BLaER1 treated with 17β-estradiol and CSF1 and Interleukin-3, amounts not matched to agents 10 nM and 100 nM (cell line): Measurements from ENCODE around the gene OSBPL10.
A peak's percentile ranks its signal among the peaks of the same experiment; 100 is the strongest.

Source experiments
- H3K27ac ChIP-seq, 11 experiments: shearing (Covaris generic); formaldehyde crosslinking; 2 replicates each; pipeline ENCODE4 v1.8.1; 2022
- H3K27me3 ChIP-seq, 11 experiments: shearing (Covaris generic); formaldehyde crosslinking; 2 replicates each; pipeline ENCODE4 v1.8.1; 2022
- H3K36me3 ChIP-seq, 11 experiments: shearing (Covaris generic); formaldehyde crosslinking; 2 replicates each; pipeline ENCODE4 v1.8.1; 2022
- H3K4me1 ChIP-seq, 10 experiments: shearing (Covaris generic); formaldehyde crosslinking; 2 replicates each; pipeline ENCODE4 v1.8.1; 2022
- H3K4me2 ChIP-seq, 11 experiments: shearing (Covaris generic); formaldehyde crosslinking; 2 replicates each; pipeline ENCODE4 v1.8.1; 2022
- H3K4me3 ChIP-seq, 10 experiments: shearing (Covaris generic); formaldehyde crosslinking; 2 replicates each; pipeline ENCODE4 v1.8.1; 2022
- H3K9ac ChIP-seq, 11 experiments: shearing (Covaris generic); formaldehyde crosslinking; 2 replicates each; pipeline ENCODE4 v1.8.1; 2022
- H3K9me3 ChIP-seq, 11 experiments: shearing (Covaris generic); formaldehyde crosslinking; replicated peaks in 1 of 11; 2 replicates each; pipeline ENCODE4 v1.8.1; 2022
- H4K20me1 ChIP-seq, 11 experiments: shearing (Covaris generic); formaldehyde crosslinking; 2 replicates each; pipeline ENCODE4 v1.8.1; 2022
- Cebpa-rat ChIP-seq, 11 experiments: shearing (Covaris generic); IDR thresholded peaks; 2 replicates each; pipeline ENCODE4 v1.8.1; 2022

OSBPL10 gene

DNA sequence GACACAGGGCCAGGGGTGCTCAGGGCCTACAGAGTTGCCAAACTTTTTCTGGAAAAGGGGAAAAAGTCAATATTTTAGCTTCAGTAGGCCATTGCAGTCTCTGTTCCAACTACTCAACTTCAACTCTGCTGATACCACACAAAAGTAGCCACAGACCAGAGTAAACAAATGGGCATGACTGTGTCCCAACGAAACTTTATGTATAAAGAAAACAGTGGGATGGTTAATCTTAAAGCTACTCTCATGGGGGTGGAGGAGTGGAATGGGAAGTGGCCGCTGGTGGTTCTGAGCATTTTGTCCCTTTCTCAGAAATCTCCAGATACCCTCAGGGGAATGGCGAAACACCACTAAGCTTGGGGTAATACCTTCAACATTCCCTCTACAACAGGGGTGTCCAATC lies 69.9 kb downstream of the OSBPL10 start:
- H3K9me3 ChIP-seq: no peaks in the 10 kb centered on the region

DNA sequence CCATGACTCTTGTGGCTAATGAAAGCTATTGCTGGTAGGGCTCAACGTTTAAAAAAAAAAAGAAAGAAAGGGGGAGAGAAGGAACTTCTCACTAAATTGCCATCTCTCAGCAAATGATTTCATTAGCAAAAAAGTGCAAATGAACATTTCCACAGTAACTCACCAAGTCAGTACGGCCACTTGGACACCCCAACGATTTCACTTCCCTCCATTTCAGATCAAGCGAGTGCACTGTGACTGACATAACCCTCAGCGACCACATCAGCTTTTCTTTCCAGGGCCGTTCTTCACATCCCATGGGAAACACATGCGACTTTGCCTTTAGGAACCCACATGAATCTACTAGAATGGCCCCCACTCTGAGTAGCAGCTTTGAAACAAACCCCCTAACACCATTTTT lies 71.6 kb downstream of the OSBPL10 start:
- Histone ChIP-seq H3K4me2 (peak overlapping the region in 3 of 11 experiments; percentile 2 to 11 (median 3); a peak in 2 of 22 replicates), H3K36me3 (no peaks in the 10 kb centered on the region), H3K27me3 (no peaks in the 10 kb centered on the region), H3K27ac (no peak overlapping the region), H3K4me3 (no peak overlapping the region), H4K20me1 (no peaks in the 10 kb centered on the region), H3K4me1 (peaks cover 1 to 15% (median 9%) of the 10 kb centered on the region in 10 experiments; a peak in 16 of 20 replicates), H3K9ac (no peak overlapping the region), H3K9me3 (no peaks in the 10 kb centered on the region)
- no peak for TF ChIP-seq Cebpa-rat (IDR thresholded peaks at IDR 0.05)

More for the DNA sequence above, 69.9 kb downstream of the OSBPL10 start:
- no peak overlapping the region for H3K27ac ChIP-seq
- no peak overlapping the region for H3K4me3 ChIP-seq
- no peak for TF ChIP-seq Cebpa-rat (IDR thresholded peaks at IDR 0.05)
- no peaks in the 10 kb centered on the region for H3K27me3 ChIP-seq
- H3K4me1 ChIP-seq: peaks cover 0 to 6% (median 0%) of the 10 kb centered on the region in 10 experiments; a peak in 4 of 20 replicates
- H3K9ac ChIP-seq: no peak overlapping the region
- no peak overlapping the region for H3K4me2 ChIP-seq
- no peaks in the 10 kb centered on the region for H4K20me1 ChIP-seq
- no peaks in the 10 kb centered on the region for H3K36me3 ChIP-seq

DNA sequence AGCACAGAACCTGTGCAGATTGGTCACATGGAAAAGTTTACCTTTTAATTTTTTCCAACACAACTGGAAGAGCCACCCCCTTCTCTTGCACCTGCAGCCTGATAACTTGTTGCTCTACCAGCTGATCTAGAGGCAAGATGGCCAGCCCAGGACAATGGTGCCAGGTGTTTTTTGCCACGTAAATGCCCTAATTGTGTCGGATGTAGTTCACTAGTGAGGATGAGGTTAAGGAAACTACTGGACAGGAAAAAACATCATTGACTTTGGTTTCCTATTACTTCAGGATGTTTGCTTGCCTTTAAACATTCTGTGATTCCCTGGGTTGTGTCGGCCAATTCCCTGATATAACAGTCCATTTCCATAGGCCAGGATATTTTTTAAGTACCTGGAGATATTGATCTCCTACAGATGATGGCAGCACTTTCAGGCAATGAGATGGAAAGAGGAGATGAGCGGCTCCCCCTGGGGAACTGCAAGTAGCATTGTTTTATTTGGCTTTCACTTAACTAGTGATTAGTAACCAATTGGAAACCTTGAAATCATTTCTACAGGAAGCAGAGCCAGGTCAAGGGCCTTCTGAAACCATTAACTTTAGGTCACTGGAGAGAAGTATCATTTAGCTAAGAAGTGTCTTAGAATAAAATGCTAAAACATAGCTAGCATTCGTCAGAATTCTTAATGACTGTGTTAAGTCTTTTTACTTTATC lies 72.5 kb downstream of the OSBPL10 start:
- peak overlapping the region in 2 of 11 experiments; percentile 10 to 23; a peak in 1 of 22 replicates for H3K4me2 ChIP-seq
- peaks cover 8 to 24% (median 18%) of the 10 kb centered on the region in 10 experiments; a peak in 18 of 20 replicates for H3K4me1 ChIP-seq
- H4K20me1 ChIP-seq: no peaks in the 10 kb centered on the region
- no peaks in the 10 kb centered on the region for H3K36me3 ChIP-seq
- H3K9ac ChIP-seq: no peak overlapping the region
- no peak overlapping the region for H3K27ac ChIP-seq
- TF ChIP-seq Cebpa-rat (IDR thresholded peaks at IDR 0.05): no peak
- no peaks in the 10 kb centered on the region for H3K9me3 ChIP-seq
- H3K27me3 ChIP-seq: no peaks in the 10 kb centered on the region
- H3K4me3 ChIP-seq: no peak overlapping the region

DNA sequence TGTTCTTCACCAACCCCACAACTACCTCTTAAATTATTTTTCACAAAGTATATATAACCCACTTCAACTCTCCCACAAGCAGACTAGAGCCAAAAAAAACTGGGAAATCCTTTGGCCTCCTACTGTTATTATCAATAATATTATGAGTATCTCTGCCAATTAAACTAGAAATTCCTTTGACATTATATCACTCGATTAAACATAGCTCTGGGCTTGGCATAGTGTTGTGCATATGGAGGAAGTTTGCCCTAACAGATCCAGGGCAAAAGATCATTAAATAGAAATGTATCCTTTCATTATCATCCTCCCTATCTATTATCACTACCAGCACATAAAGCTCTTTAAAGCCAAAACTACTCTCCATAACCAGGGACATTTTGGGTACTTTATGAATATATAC lies 74.9 kb downstream of the OSBPL10 start:
- Histone ChIP-seq H3K9me3 (no peaks in the 10 kb centered on the region), H3K4me3 (no peak overlapping the region), H4K20me1 (no peaks in the 10 kb centered on the region), H3K27me3 (no peaks in the 10 kb centered on the region), H3K27ac (no peak overlapping the region), H3K36me3 (no peaks in the 10 kb centered on the region), H3K4me1 (peaks cover 8 to 27% (median 18%) of the 10 kb centered on the region in 10 experiments; a peak in 18 of 20 replicates), H3K4me2 (no peak overlapping the region), H3K9ac (no peak overlapping the region)
- TF ChIP-seq Cebpa-rat (IDR thresholded peaks at IDR 0.05): no peak

DNA sequence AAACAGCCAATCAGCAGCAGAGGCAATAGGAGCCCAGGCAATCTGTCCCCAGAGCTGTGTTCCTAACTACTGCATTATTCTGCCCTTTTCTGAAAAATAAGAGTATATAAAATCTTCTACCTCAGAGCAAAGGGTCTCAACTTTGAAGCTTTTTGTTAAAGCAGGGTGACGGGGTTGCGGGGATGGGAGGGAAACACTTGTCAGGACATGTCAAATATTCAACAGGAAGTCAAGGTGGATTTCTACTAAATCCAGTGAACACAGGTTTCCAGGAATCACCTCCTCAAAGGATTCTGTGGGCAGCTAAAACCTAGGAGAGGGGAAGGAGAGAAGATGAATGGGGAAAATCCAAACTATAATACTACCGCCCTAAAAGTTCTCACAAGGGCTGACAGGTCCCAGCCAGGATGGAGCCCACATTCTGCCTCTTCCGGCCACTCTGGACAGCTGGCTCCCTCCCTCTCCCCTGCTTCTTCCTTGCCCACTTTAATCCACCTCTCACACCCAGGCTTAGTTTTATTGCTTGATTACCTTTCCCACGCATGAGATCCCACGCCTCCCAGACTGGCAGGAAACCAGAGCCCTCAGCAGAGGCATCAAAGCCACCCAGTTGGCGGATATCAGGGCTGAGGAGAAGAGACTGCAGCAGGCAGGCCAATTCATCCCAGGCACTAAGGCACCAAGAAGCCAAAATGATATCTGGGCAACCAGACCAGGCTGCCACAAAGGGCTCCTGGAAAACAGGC lies 77.2 kb downstream of the OSBPL10 start:
- no peaks in the 10 kb centered on the region for H4K20me1 ChIP-seq
- H3K9me3 ChIP-seq: no peaks in the 10 kb centered on the region
- no peak overlapping the region for H3K27ac ChIP-seq
- no peak for TF ChIP-seq Cebpa-rat (IDR thresholded peaks at IDR 0.05)
- H3K4me2 ChIP-seq: peak overlapping the region in 10 of 11 experiments; percentile 3 to 68 (median 53); a peak in 16 of 22 replicates
- peaks cover 8 to 26% (median 18%) of the 10 kb centered on the region in 10 experiments; a peak in 18 of 20 replicates for H3K4me1 ChIP-seq
- no peak overlapping the region for H3K9ac ChIP-seq
- no peaks in the 10 kb centered on the region for H3K36me3 ChIP-seq
- H3K4me3 ChIP-seq: no peak overlapping the region
- no peaks in the 10 kb centered on the region for H3K27me3 ChIP-seq

DNA sequence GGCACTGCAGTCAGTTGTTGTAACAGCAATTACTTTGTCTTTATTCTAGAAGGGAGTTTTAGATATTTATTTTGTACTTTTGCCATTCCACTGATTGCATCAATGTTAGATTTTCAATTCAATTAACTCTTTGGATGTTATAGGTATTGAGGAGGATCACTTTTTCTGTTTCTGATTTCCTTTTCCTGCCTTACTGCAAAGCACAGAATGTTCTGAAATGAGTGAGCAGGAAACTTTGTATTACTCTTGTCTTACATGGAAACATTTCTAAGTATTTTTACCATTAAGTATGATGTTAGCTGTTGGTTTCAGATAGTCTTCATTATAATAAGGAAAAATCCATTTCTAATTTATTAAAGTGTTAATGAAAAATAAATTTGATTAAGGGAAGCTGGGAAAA lies 80.5 kb downstream of the OSBPL10 start:
- H3K27ac ChIP-seq: no peak overlapping the region
- H3K27me3 ChIP-seq: no peaks in the 10 kb centered on the region
- no peaks in the 10 kb centered on the region for H3K9me3 ChIP-seq
- H3K4me2 ChIP-seq: no peak overlapping the region
- H4K20me1 ChIP-seq: no peaks in the 10 kb centered on the region
- no peak overlapping the region for H3K4me3 ChIP-seq
- H3K36me3 ChIP-seq: no peaks in the 10 kb centered on the region
- no peak for TF ChIP-seq Cebpa-rat (IDR thresholded peaks at IDR 0.05)
- peaks cover 8 to 21% (median 18%) of the 10 kb centered on the region in 10 experiments; a peak in 18 of 20 replicates for H3K4me1 ChIP-seq
- H3K9ac ChIP-seq: no peak overlapping the region

DNA sequence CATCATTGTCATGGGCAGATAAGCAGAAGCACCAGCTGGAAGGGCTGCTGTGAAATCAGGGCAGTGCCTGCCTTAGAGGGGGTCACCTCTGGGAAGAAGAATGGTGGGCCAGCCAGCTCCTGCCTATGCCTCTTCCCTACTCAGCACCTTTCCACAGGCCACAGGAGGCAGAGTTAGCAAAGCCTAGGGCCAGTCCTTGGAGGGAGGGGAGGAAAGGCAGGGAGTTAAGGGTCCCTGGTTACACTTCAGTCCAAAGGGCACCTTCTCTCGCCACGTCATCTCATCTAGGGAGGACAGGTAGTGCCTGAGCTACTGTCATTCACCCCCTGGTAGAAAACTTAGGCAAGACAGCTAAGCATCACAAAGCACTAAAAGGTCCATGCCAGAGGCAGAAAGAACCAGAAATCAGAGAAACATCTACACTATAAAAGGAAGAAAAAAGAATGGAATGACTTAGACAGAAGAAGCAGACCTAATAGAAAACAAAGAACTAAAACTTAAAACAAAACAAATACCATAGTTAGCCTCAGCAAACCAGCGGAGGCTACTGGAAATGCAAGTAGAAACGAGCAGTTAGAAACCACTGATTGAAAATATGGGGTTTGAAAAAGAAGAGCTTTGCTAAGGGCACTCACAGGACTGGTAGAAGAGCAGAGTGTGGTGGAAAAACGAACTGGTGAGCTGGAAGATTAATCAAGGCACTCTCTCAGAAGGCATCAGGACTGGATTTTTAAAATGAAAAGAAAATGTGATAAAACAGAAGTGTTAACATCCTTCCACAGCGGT lies 84.2 kb downstream of the OSBPL10 start:
- Histone ChIP-seq H4K20me1 (no peaks in the 10 kb centered on the region), H3K9ac (no peak overlapping the region), H3K9me3 (no peaks in the 10 kb centered on the region), H3K27ac (no peak overlapping the region), H3K4me1 (no peaks in the 10 kb centered on the region), H3K27me3 (no peaks in the 10 kb centered on the region), H3K4me2 (no peak overlapping the region), H3K4me3 (no peak overlapping the region), H3K36me3 (no peaks in the 10 kb centered on the region)
- TF ChIP-seq Cebpa-rat (IDR thresholded peaks at IDR 0.05): no peak

DNA sequence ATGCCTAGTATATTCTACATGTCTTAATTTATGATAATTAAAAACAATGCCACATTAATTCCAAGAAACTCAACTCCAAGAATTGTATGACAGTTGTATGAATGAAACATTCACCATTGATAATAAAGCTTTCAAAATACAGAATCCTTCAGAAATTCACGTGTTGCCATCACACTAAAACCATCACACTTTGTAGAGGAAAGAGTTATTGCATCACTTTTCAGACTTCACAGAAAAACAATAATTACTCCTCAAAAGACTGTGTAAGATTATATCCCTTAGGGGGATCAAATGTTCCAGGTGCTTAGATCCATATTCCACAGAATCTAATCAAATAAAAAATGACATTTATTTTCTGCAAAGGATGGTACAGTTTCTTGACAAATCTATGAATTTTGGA lies 85.0 kb downstream of the OSBPL10 start:
- Histone ChIP-seq H3K4me3 (no peak overlapping the region), H3K27me3 (no peaks in the 10 kb centered on the region), H3K36me3 (no peaks in the 10 kb centered on the region), H3K4me1 (no peaks in the 10 kb centered on the region), H4K20me1 (no peaks in the 10 kb centered on the region), H3K4me2 (no peak overlapping the region), H3K9ac (no peak overlapping the region), H3K9me3 (no peaks in the 10 kb centered on the region), H3K27ac (no peak overlapping the region)
- TF ChIP-seq Cebpa-rat (IDR thresholded peaks at IDR 0.05): no peak

DNA sequence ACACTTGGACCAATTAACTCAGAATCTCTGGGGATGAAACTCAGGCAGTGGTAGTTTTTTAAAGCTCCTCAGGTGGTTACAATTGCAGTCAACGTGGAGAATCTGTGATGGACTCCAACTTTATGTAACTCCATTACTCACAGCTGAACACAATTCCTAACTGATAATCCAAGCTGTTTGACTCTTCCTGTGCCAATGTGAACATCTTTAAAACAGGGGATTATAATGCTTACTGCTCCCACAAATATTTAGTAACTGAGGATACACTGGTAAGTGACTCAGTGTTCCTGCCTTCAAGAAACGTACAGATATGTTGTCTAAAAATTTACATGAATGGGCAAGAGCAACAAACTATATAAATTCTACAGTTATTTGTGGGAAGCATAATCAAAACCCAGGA lies 85.6 kb downstream of the OSBPL10 start:
- Histone ChIP-seq H3K4me1 (no peaks in the 10 kb centered on the region), H3K9ac (no peak overlapping the region), H3K4me2 (no peak overlapping the region), H3K36me3 (no peaks in the 10 kb centered on the region), H3K27ac (no peak overlapping the region), H3K9me3 (no peaks in the 10 kb centered on the region), H4K20me1 (no peaks in the 10 kb centered on the region), H3K4me3 (no peak overlapping the region), H3K27me3 (no peaks in the 10 kb centered on the region)
- TF ChIP-seq Cebpa-rat (IDR thresholded peaks at IDR 0.05): no peak
